OCI-LY1 (cell line): ENCODE data around the gene CRYL1.

Source experiments
- H2AFZ ChIP-seq: fragments of 200-600 bp; sonication (generic), shearing (Covaris generic); 2 replicates; pipeline ENCODE4 v1.6.0; 2014; ENCODE audit warnings: antibody characterized with exemption, mild to moderate bottlenecking, low read length
- H3F3A ChIP-seq: fragments of 200-600 bp; sonication (generic), shearing (Covaris generic); 2 replicates; pipeline ENCODE4 v1.6.0; 2014; ENCODE audit warnings: mild to moderate bottlenecking, antibody characterized with exemption, low read length, moderate library complexity; ENCODE audit not compliant: insufficient read depth
- H3K27ac ChIP-seq: fragments of 200-600 bp; sonication (generic); 2 replicates; pipeline ENCODE4 v1.5.1; 2014; ENCODE audit warnings: low read length, mixed run types, mild to moderate bottlenecking, low read depth; ENCODE audit not compliant: poor library complexity, severe bottlenecking
- H3K27me3 ChIP-seq: fragments of 200-600 bp; sonication (generic); 2 replicates; pipeline ENCODE4 v1.6.0; 2014; ENCODE audit warnings: antibody characterized with exemption, mild to moderate bottlenecking, low read length, moderate library complexity; ENCODE audit not compliant: insufficient read depth
- H3K36me3 ChIP-seq: fragments of 200-600 bp; sonication (generic); 2 replicates; pipeline ENCODE4 v1.6.1; 2014; ENCODE audit warnings: mild to moderate bottlenecking, antibody characterized with exemption, low read length, moderate library complexity, mixed read lengths; ENCODE audit not compliant: insufficient read depth
- H3K4me1 ChIP-seq: fragments of 200-600 bp; sonication (generic); 2 replicates; pipeline ENCODE4 v1.5.1; 2014; ENCODE audit warnings: mild to moderate bottlenecking, low read length, moderate library complexity; ENCODE audit not compliant: insufficient read depth, severe bottlenecking
- H3K4me2 ChIP-seq: fragments of 200-600 bp; sonication (generic), shearing (Covaris generic); 2 replicates; pipeline ENCODE4 v1.6.1; 2014; ENCODE audit warnings: low read length
- H3K4me3 ChIP-seq: fragments of 200-600 bp; sonication (generic); 2 replicates; pipeline ENCODE4 v1.5.1; 2014; ENCODE audit warnings: low read length, low read depth, mild to moderate bottlenecking, mixed read lengths; ENCODE audit not compliant: poor library complexity, severe bottlenecking
- H3K79me2 ChIP-seq: fragments of 200-600 bp; shearing (Covaris generic); 2 replicates; pipeline ENCODE4 v1.6.1; 2016; ENCODE audit warnings: mixed run types, low read length, mixed read lengths; ENCODE audit not compliant: insufficient read depth
- H3K9ac ChIP-seq: fragments of 200-600 bp; sonication (generic), shearing (Covaris generic); 2 replicates; pipeline ENCODE4 v1.6.1; 2014; ENCODE audit warnings: mild to moderate bottlenecking, low read length, mixed read lengths
- H3K9me2 ChIP-seq: fragments of 200-600 bp; sonication (generic), shearing (Covaris generic); 2 replicates; pipeline ENCODE4 v1.6.1; 2014; ENCODE audit warnings: low read depth, mild to moderate bottlenecking, low read length, mixed read lengths
- H3K9me3 ChIP-seq: fragments of 200-600 bp; shearing (Covaris generic); 2 replicates; pipeline ENCODE4 v1.6.1; 2014; ENCODE audit warnings: low read length, mixed read lengths
- H4K20me1 ChIP-seq: fragments of 200-600 bp; sonication (generic), shearing (Covaris generic); 2 replicates; pipeline ENCODE4 v1.6.0; 2016; ENCODE audit warnings: mild to moderate bottlenecking, low read length; ENCODE audit not compliant: insufficient read depth
- EZH2 ChIP-seq: fragments of 200-600 bp; sonication (generic), shearing (Covaris generic); IDR thresholded peaks from 2 replicates; pipeline ENCODE4 v1.8.0; 2017; ENCODE audit warnings: borderline replicate concordance, mixed run types, mild to moderate bottlenecking, antibody characterized with exemption, low read length, moderate library complexity, mixed read lengths
- TF ChIP-seq, protein P1 (sequence below): fragments of 200-600 bp; sonication (generic), shearing (Covaris generic); IDR thresholded peaks from 2 replicates; pipeline ENCODE4 v1.5.1; 2017; ENCODE audit warnings: mild to moderate bottlenecking, antibody characterized with exemption, low read length, moderate library complexity, mixed read lengths

Gene CRYL1

GRCh38 chr13:20512042-20512683 is 13.5 kb downstream of the CRYL1 start:
- H3K4me1 ChIP-seq: no peaks in the 10 kb centered on the region
- H3K36me3 ChIP-seq: no peaks in the 10 kb centered on the region
- H3K9ac ChIP-seq: no peak overlapping the region
- no peaks in the 10 kb centered on the region for H3K79me2 ChIP-seq
- TF ChIP-seq EZH2: no peak
- TF ChIP-seq, protein P1, sequence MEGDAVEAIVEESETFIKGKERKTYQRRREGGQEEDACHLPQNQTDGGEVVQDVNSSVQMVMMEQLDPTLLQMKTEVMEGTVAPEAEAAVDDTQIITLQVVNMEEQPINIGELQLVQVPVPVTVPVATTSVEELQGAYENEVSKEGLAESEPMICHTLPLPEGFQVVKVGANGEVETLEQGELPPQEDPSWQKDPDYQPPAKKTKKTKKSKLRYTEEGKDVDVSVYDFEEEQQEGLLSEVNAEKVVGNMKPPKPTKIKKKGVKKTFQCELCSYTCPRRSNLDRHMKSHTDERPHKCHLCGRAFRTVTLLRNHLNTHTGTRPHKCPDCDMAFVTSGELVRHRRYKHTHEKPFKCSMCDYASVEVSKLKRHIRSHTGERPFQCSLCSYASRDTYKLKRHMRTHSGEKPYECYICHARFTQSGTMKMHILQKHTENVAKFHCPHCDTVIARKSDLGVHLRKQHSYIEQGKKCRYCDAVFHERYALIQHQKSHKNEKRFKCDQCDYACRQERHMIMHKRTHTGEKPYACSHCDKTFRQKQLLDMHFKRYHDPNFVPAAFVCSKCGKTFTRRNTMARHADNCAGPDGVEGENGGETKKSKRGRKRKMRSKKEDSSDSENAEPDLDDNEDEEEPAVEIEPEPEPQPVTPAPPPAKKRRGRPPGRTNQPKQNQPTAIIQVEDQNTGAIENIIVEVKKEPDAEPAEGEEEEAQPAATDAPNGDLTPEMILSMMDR: no peak
- H3F3A ChIP-seq: no peaks in the 10 kb centered on the region
- H3K9me2 ChIP-seq: no peaks in the 10 kb centered on the region
- no peak overlapping the region for H3K4me3 ChIP-seq
- no peaks in the 10 kb centered on the region for H4K20me1 ChIP-seq
- no peaks in the 10 kb centered on the region for H3K27me3 ChIP-seq
- no peaks in the 10 kb centered on the region for H3K9me3 ChIP-seq
- no peak overlapping the region for H3K27ac ChIP-seq
- no peak overlapping the region for H3K4me2 ChIP-seq
- H2AFZ ChIP-seq: no peak overlapping the region

GRCh38 chr13:20506696-20507095 is 19.0 kb downstream of the CRYL1 start:
- H3K4me3 ChIP-seq: no peak overlapping the region
- H3K27me3 ChIP-seq: no peaks in the 10 kb centered on the region
- H3K9ac ChIP-seq: no peak overlapping the region
- H3K9me2 ChIP-seq: no peaks in the 10 kb centered on the region
- no peaks in the 10 kb centered on the region for H3K4me1 ChIP-seq
- H3K36me3 ChIP-seq: no peaks in the 10 kb centered on the region
- H3K27ac ChIP-seq: no peak overlapping the region
- no peaks in the 10 kb centered on the region for H3F3A ChIP-seq
- no peak overlapping the region for H3K4me2 ChIP-seq
- no peaks in the 10 kb centered on the region for H4K20me1 ChIP-seq
- H2AFZ ChIP-seq: no peak overlapping the region
- no peak for TF ChIP-seq EZH2
- TF ChIP-seq, protein P1: no peak
- peaks cover under 1% of the 10 kb centered on the region; the same call in 1 of the 2 replicates for H3K9me3 ChIP-seq
- H3K79me2 ChIP-seq: no peaks in the 10 kb centered on the region

DNA sequence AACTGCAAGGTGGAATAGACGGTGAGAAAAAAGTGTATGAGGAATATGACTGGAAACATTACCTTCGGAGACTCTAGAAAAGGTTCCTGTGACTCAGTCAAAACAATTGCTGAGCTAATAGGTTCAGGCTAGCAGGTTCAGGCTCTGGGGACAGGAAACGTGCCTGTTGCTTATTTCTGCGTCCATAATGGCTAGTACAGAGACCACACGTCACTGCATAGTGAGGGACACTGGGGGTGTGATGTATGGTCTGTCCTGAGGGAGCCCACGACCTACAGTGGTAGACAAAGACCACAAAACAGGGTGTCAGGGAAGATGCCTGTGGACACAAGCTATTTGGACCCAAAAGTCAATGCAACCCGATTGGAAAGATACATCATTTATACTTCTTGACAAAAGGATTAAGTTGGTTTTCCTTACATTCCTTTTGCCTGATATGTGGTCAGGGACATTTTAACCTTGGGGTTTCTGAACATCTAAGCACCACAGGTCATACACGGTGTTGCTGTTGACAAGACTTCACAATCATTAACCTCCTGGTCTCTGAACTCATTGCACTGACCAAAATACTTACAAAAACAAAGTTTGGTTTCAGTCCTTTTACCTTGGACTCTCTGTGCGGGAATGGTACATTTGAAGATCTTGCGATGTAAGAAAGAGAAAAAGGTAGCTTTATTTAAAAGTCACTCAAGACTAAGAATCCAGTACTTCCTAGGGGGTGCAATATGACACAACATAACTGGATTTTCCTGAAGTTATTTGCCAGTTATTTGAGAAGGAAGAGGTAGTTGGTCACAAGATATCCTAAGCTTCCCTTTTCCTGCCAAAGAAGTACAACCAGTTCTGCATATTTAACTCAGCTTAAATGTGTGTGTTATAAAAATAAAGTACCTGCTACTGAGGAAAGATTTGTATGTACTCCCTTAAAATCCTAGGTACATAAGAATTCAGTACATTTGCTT is 20.0 kb downstream of the CRYL1 start:
- H3K9ac ChIP-seq: no peak overlapping the region
- H3K36me3 ChIP-seq: no peaks in the 10 kb centered on the region
- no peaks in the 10 kb centered on the region for H3K27me3 ChIP-seq
- H3K79me2 ChIP-seq: no peaks in the 10 kb centered on the region
- no peaks in the 10 kb centered on the region for H4K20me1 ChIP-seq
- no peaks in the 10 kb centered on the region for H3F3A ChIP-seq
- no peaks in the 10 kb centered on the region for H3K4me1 ChIP-seq
- H2AFZ ChIP-seq: no peak overlapping the region
- H3K9me2 ChIP-seq: no peaks in the 10 kb centered on the region
- no peak overlapping the region for H3K27ac ChIP-seq
- peaks cover 7% of the 10 kb centered on the region for H3K9me3 ChIP-seq
- TF ChIP-seq, protein P1: no peak
- no peak for TF ChIP-seq EZH2
- H3K4me2 ChIP-seq: no peak overlapping the region
- H3K4me3 ChIP-seq: no peak overlapping the region
